Activated CD4-positive, alpha-beta T cell treated with anti-CD3 and anti-CD28 coated beads, Interleukin-2, Interleukin-6, amounts not matched to agents 100 ng/mL and 50 ng/mL, durations not matched to agents 16 hours and 8 hours (primary cell): Measurements from ENCODE around the gene ITPRID1.

ENCODE experiments used
- DNase-seq: peaks from one replicate; pipeline ENCODE4 v3.0.0-alpha.2; 2020

The ITPRID1 gene

GRCh38 chr7:31642681-31643115 is 128.8 kb downstream of the ITPRID1 start:
- no peak for DNase-seq

- DNase-seq: no peak
Measured at GRCh38 chr7:31646942-31647341, 133.1 kb downstream of the ITPRID1 start.

GRCh38 chr7:31647511-31647910 is 133.6 kb downstream of the ITPRID1 start:
- DNase-seq: no peak

- no peak for DNase-seq
Measured at GRCh38 chr7:31648288-31648687, 134.4 kb downstream of the ITPRID1 start.

- DNase-seq: no peak
Measured at GRCh38 chr7:31648880-31649279, 135.0 kb downstream of the ITPRID1 start.

GRCh38 chr7:31651234-31652062 is 137.6 kb downstream of the ITPRID1 start:
- no peak for DNase-seq

GRCh38 chr7:31652063-31652326 is 138.1 kb downstream of the ITPRID1 start:
- DNase-seq: no peak

- DNase-seq: no peak
Measured at GRCh38 chr7:31663072-31663471, 149.2 kb downstream of the ITPRID1 start.

- no peak for DNase-seq
Measured at GRCh38 chr7:31664890-31665289, 151.0 kb downstream of the ITPRID1 start.

GRCh38 chr7:31665546-31665945 is 151.7 kb downstream of the ITPRID1 start:
- no peak for DNase-seq

GRCh38 chr7:31669461-31669860 is 155.6 kb downstream of the ITPRID1 start:
- no peak for DNase-seq

- DNase-seq: no peak
Measured at GRCh38 chr7:31679574-31680305, 165.8 kb downstream of the ITPRID1 start.

- DNase-seq: no peak
Measured at GRCh38 chr7:31683445-31684225, 169.7 kb downstream of the ITPRID1 start.

- DNase-seq: no peak
Measured at GRCh38 chr7:31687024-31687748, 173.3 kb downstream of the ITPRID1 start, which contains the start of gene PPP1R17. Gene PPP1R17 (plus strand): TSS chr7:31687215. CDS start chr7:31692442, 5,227 bp downstream.

GRCh38 chr7:31688372-31688771 is 174.5 kb downstream of the ITPRID1 start:
- no peak for DNase-seq

- DNase-seq: no peak
Measured at GRCh38 chr7:31688996-31689395, 175.1 kb downstream of the ITPRID1 start.

GRCh38 chr7:31690935-31691334 is 177.0 kb downstream of the ITPRID1 start:
- no peak for DNase-seq

GRCh38 chr7:31692451-31692850 is 178.6 kb downstream of the ITPRID1 start:
- DNase-seq: no peak

- DNase-seq: no peak
Measured at GRCh38 chr7:31692871-31693270, 179.0 kb downstream of the ITPRID1 start.

- no peak for DNase-seq
Measured at GRCh38 chr7:31695859-31696614, 182.1 kb downstream of the ITPRID1 start.

GRCh38 chr7:31699050-31699449 is 185.2 kb downstream of the ITPRID1 start:
- DNase-seq: no peak

- DNase-seq: no peak
Measured at GRCh38 chr7:31702354-31702753, 188.5 kb downstream of the ITPRID1 start.
